Putamen (tissue), 1 donor: Measurements from ENCODE around the gene GRIK5.
"Not testable (repeated sequence)": the region's sequence is repeated elsewhere in the genome, so short reads cannot be mapped to it uniquely, and the experiment has no call there.

Experiments used
- DNase-seq: peaks from one replicate; pipeline ENCODE4 v3.0.0-alpha.2; 2016; ENCODE audit warnings: low spot score

GRIK5 gene

GRCh38 chr19:42017040-42017439 lies 53.0 kb downstream of the GRIK5 start:
- no peak for DNase-seq

- not testable (repeated sequence) for DNase-seq
Measured at GRCh38 chr19:42012747-42013146, 57.3 kb downstream of the GRIK5 start.

GRCh38 chr19:42010245-42011126 lies 59.5 kb downstream of the GRIK5 start:
- DNase-seq, result no peak

GRCh38 chr19:42006569-42006968 lies 63.4 kb downstream of the GRIK5 start:
- DNase-seq, result no peak

GRCh38 chr19:42005504-42005903 lies 64.5 kb downstream of the GRIK5 start:
- DNase-seq, result no peak

- no peak for DNase-seq
Measured at GRCh38 chr19:42003506-42004294, 66.3 kb downstream of the GRIK5 start.

GRCh38 chr19:41999878-42000208 lies 70.2 kb downstream of the GRIK5 start:
- DNase-seq, result no peak

- DNase-seq, result peak; percentile 32
Measured at GRCh38 chr19:41999071-41999877, 70.7 kb downstream of the GRIK5 start.

GRCh38 chr19:41998246-41999020 lies 71.6 kb downstream of the GRIK5 start:
- no peak for DNase-seq

GRCh38 chr19:41997851-41998229 lies 72.2 kb downstream of the GRIK5 start:
- DNase-seq, result no peak

- DNase-seq, result no peak
Measured at GRCh38 chr19:41997121-41997850, 72.7 kb downstream of the GRIK5 start.

GRCh38 chr19:41995959-41996797 lies 73.8 kb downstream of the GRIK5 start:
- peak; percentile 63 for DNase-seq

- DNase-seq, result peak; percentile 53
Measured at GRCh38 chr19:41994994-41995958, 74.7 kb downstream of the GRIK5 start.

- no peak for DNase-seq
Measured at GRCh38 chr19:41994521-41994971, 75.5 kb downstream of the GRIK5 start.

- DNase-seq, result peak; percentile 58
Measured at GRCh38 chr19:41993612-41994483, 76.2 kb downstream of the GRIK5 start, which contains the start of gene ATP1A3. ATP1A3 (minus strand) TSS chr19:41994230; CDS start chr19:41994076, 154 bp downstream.

GRCh38 chr19:41991925-41992569 lies 78.0 kb downstream of the GRIK5 start:
- not testable (repeated sequence) for DNase-seq

- DNase-seq, result no peak
Measured at GRCh38 chr19:41991025-41991424, 79.0 kb downstream of the GRIK5 start.
